MCF 10A (cell line): ENCODE data around the gene TCOF1. TPM values are rescaled to one million over a fixed set of nuclear protein-coding genes. Genes with fewer than 3 reads are reported as not detected.

Experiments used
- Bru-seq: library from RNA; stranded (reverse); fragments of 400-500 nt; gene quantifications from one replicate; lab custom pipeline; 2021; lab: Mats Ljungman, UMichigan
- BruChase-seq, 2 experiments: library from RNA; stranded (reverse); fragments of 400-500 nt; gene quantifications; one replicate each; lab custom pipeline; 2021; lab: Mats Ljungman, UMichigan
- BruUV-seq: library from RNA; stranded (reverse); fragments of 400-500 nt; replicated peaks from 2 replicates; lab custom pipeline; 2021; lab: Mats Ljungman, UMichigan
- CTCF ChIA-PET: fragments of 300-600 bp; sonication (Branson Sonifier 250); formaldehyde crosslinking; extraction: SDS; loops from one replicate; lab custom pipeline; 2021; ENCODE audit warnings: antibody characterized with exemption, inconsistent platforms; lab: Yijun Ruan, JAX
- POLR2A ChIA-PET: fragments of 300-600, 350-650 bp; sonication (Branson Sonifier 250); formaldehyde crosslinking; extraction: SDS; loops from one replicate; lab custom pipeline; 2020; ENCODE audit warnings: antibody characterized with exemption, inconsistent platforms; lab: Yijun Ruan, JAX
- DNase-seq: peaks from one replicate; pipeline ENCODE4 v3.0.0-alpha.2; 2018; ENCODE audit not compliant: unreplicated experiment
- H3K27ac Mint-ChIP-seq: one replicate; pipeline ENCODE4 v1.8.0; 2022; ENCODE audit warnings: mild to moderate bottlenecking, low read depth, mixed read lengths; ENCODE audit not compliant: unreplicated experiment
- H3K27me3 Mint-ChIP-seq: one replicate; pipeline ENCODE4 v1.8.0; 2022; ENCODE audit warnings: mixed read lengths; ENCODE audit not compliant: insufficient read depth, unreplicated experiment
- H3K36me3 Mint-ChIP-seq: one replicate; pipeline ENCODE4 v1.8.0; 2022; ENCODE audit warnings: mild to moderate bottlenecking, moderate library complexity, mixed read lengths; ENCODE audit not compliant: insufficient read depth, unreplicated experiment
- H3K4me1 Mint-ChIP-seq: one replicate; pipeline ENCODE4 v1.8.0; 2022; ENCODE audit warnings: mixed read lengths; ENCODE audit not compliant: insufficient read depth, unreplicated experiment
- H3K4me3 Mint-ChIP-seq: one replicate; pipeline ENCODE4 v1.8.0; 2022; ENCODE audit warnings: mild to moderate bottlenecking, moderate library complexity, mixed read lengths; ENCODE audit not compliant: unreplicated experiment
- H3K9me3 Mint-ChIP-seq: one replicate; pipeline ENCODE4 v1.8.0; 2022; ENCODE audit warnings: mixed read lengths; ENCODE audit not compliant: unreplicated experiment
- intact Hi-C: fragments of 100-400 bp; cut with micrococcal nuclease; formaldehyde crosslinking; loops from 2 replicates; pipeline ENCODE4 v1.14.1; 2022
- long read RNA-seq: library from polyadenylated mRNA; stranded (forward); transcript quantifications from one replicate; pipeline ENCODE4 v2.0.0, GENCODE V29; 2022
- total RNA-seq: library from RNA; stranded (reverse); gene quantifications from 2 replicates; pipeline ENCODE4 v1.2.3, GENCODE V29; 2022
- TF ChIP-seq, protein P1 (sequence below): fragments of 200-600 bp; IDR thresholded peaks from one replicate; pipeline ENCODE4 v1.8.0; 2022; ENCODE audit warnings: antibody characterized with exemption, mild to moderate bottlenecking; ENCODE audit not compliant: unreplicated experiment

TCOF1 gene
- total RNA-seq (68.4 and 83.5 TPM in 2 replicates), Bru-seq, nascent RNA (percentile 69 among the genes with signal in this experiment), BruChase-seq, experiment 1, labeled RNA remaining after a 6-hour chase (percentile 67 among the genes with signal in this experiment), BruChase-seq, experiment 2, labeled RNA remaining after a 2-hour chase (percentile 55 among the genes with signal in this experiment)
- long read RNA-seq, full-length matches to known transcripts: 75 of 207 reads
- long read RNA-seq, partial matches to known transcripts: 70 of 207 reads
- long read RNA-seq, other reads (novel, unspliced or antisense): 62 of 207 reads

DNA sequence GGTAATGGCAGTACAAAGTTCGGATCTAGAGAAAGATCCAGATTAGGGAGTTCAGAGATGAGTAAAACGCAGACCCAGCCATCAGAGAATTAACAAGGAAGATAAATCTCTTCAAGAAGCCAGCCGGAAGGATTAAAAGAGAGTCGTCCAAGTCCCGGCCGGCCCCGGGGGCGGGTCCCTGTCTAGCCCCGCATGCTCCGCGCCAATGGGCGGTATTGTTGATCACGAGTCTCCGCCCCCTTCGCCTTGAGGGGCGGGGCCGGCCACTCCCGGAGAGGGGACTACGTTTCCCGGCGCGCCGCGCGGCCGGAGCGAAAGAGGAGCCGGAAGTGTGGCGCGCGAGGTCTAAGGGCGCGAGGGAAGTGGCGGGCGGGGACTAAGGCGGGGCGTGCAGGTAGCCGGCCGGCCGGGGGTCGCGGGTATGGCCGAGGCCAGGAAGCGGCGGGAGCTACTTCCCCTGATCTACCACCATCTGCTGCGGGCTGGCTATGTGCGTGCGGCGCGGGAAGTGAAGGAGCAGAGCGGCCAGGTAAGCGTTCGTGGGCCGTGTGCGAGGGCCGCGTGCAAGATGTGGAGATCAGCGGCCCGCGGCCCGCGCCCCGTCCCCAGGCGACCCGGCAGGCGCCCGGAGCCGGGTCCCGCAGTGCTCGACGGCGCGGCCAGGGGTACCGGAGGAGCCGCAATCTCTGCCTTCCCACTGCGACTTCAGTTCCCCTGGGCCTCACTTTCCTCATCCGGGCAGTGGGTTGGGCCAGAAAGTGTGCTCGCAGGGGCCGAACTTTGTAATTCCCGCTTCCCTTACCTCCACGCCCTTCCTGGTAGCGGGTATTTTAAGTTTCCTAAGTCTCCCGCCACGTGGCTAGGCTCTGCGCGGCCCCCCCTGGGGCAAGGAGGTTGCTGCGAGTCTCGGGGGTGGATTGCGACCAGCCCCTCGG is at the start of gene TCOF1:
Gene TCOF1, plus strand, starts transcription at position 372 of the 935 bp plus-strand sequence. Its CDS starts 50 bp downstream, at position 422.
- no TSS peak for BruUV-seq
- Mint-ChIP-seq H3K27ac (peak within 1 kb of the TSS; percentile 72), H3K36me3 (peaks cover 20% of the 10 kb centered on the region), H3K9me3 (no peaks in the 10 kb centered on the region), H3K4me1 (peaks cover 16% of the 10 kb centered on the region), H3K4me3 (peak within 1 kb of the TSS; percentile 81), H3K27me3 (no peaks in the 10 kb centered on the region)
- peak; percentile 99 for DNase-seq
- intact Hi-C loops: loop anchor here (1.0 to 10.0 kb wide), 3 partner anchors 79 to 523 kb away; no protein-coding TSS in a partner anchor
- TF ChIP-seq, protein P1, sequence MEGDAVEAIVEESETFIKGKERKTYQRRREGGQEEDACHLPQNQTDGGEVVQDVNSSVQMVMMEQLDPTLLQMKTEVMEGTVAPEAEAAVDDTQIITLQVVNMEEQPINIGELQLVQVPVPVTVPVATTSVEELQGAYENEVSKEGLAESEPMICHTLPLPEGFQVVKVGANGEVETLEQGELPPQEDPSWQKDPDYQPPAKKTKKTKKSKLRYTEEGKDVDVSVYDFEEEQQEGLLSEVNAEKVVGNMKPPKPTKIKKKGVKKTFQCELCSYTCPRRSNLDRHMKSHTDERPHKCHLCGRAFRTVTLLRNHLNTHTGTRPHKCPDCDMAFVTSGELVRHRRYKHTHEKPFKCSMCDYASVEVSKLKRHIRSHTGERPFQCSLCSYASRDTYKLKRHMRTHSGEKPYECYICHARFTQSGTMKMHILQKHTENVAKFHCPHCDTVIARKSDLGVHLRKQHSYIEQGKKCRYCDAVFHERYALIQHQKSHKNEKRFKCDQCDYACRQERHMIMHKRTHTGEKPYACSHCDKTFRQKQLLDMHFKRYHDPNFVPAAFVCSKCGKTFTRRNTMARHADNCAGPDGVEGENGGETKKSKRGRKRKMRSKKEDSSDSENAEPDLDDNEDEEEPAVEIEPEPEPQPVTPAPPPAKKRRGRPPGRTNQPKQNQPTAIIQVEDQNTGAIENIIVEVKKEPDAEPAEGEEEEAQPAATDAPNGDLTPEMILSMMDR: no peak
- ChIA-PET CTCF (interaction anchor here (0.6 to 1.7 kb wide), 9 partner anchors 26 to 528 kb away, joined by 3 to 6 read pairs (median 3); no protein-coding TSS in a partner anchor), POLR2A (interaction anchor here (0.5 to 1.3 kb wide), 8 partner anchors 10 to 130 kb away, joined by 3 to 7 read pairs (median 4); partner anchors contain the start of gene RPS14)

DNA sequence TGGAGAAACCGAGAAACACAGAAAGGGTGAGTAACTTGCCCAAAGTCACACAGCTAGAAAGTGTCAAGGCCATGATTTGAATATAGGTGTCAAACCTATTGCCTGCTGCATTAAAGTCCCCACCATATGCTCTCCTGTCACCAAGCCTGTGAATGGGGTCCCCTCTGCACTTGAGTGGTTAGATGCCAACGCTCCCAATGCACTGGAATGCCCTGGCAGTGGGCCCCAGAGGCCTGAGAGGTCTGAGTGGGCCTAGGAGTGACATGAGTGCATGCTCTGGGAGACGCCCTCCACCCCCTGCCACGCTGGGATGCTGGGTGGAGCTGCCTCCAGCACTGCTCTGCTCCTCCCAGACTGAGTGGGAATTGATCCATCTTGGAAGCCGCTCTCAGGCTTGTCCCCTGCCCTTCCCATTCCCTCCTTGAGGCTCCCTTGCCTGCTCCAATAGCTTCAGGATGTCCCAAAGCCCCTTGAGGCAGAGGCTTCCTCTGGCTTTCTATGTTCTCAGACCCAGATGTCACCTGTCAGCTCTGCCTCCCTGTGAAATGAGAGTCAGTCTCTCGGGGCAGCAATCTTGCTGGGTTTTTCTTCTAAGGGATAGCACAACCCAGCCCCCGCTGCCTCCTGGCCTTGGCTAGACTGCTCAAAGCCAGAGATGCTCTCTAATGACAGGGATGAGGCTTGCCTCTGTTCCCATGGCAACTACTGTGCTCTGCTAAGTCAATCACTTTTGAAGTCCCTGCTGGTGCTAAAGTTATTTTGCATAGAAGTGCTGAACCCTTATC is 48.2 kb upstream of the TCOF1 start:
- TF ChIP-seq, protein P1: no peak
- ChIA-PET CTCF (interaction anchor here (1.4 to 1.8 kb wide), 2 partner anchors 41 to 457 kb away, joined by 3 to 10 read pairs; no protein-coding TSS in a partner anchor), POLR2A (interaction anchor here (1.6 to 1.8 kb wide), 3 partner anchors 8 to 11 kb away, joined by 8 to 12 read pairs (median 9); no protein-coding TSS in a partner anchor)
- DNase-seq: no peak
- Mint-ChIP-seq H3K27me3 (no peaks in the 10 kb centered on the region), H3K4me1 (peaks cover 7% of the 10 kb centered on the region), H3K4me3 (no peak overlapping the region), H3K27ac (no peak overlapping the region), H3K9me3 (no peaks in the 10 kb centered on the region), H3K36me3 (no peaks in the 10 kb centered on the region)
- intact Hi-C loops: no loop called here
- BruUV-seq: no TSS peak

GRCh38 chr5:150309886-150310239 is 47.6 kb upstream of the TCOF1 start:
- no TSS peak for BruUV-seq
- H3K4me1 Mint-ChIP-seq: peaks cover 7% of the 10 kb centered on the region
- intact Hi-C loops: no loop called here

More at GRCh38 chr5:150309886-150310239, 47.6 kb upstream of the TCOF1 start:
- Mint-ChIP-seq H3K27ac (no peak overlapping the region), H3K36me3 (no peaks in the 10 kb centered on the region), H3K27me3 (no peaks in the 10 kb centered on the region), H3K4me3 (no peak overlapping the region), H3K9me3 (no peaks in the 10 kb centered on the region)
- DNase-seq: no peak
- ChIA-PET CTCF (interaction anchor here (1.4 to 1.8 kb wide), 2 partner anchors 40 to 457 kb away, joined by 3 to 10 read pairs; no protein-coding TSS in a partner anchor), POLR2A (interaction anchor here (1.6 kb wide), 1 partner anchor 11 kb away, joined by 12 read pairs; no protein-coding TSS in a partner anchor)
- TF ChIP-seq, protein P1: no peak
